GM12878 (cell line): ENCODE results near the gene OR11H7. TPM values are rescaled to one million over a fixed set of nuclear protein-coding genes. Genes with fewer than 3 reads are reported as not detected.

Experiments used
- ATAC-seq: fragments of 200-7000 bp; cut with Tn5 transposase; 3 replicates; pipeline ENCODE4 v1.9.1; 2020; ENCODE audit warnings: mild to moderate bottlenecking, moderate library complexity
- Bru-seq: library from RNA; stranded (reverse); fragments of 400-500 nt; gene quantifications from one replicate; lab custom pipeline; 2021; lab: Mats Ljungman, UMichigan
- BruChase-seq, 2 experiments: library from RNA; stranded (reverse); fragments of 400-500 nt; gene quantifications; one replicate each; lab custom pipeline; 2021; lab: Mats Ljungman, UMichigan
- BruUV-seq: library from RNA; stranded (reverse); fragments of 400-500 nt; replicated peaks from 2 replicates; lab custom pipeline; 2021; lab: Mats Ljungman, UMichigan
- CTCF ChIA-PET: fragments of 300-600 bp; sonication (Branson Sonifier 250); formaldehyde crosslinking; extraction: SDS; loops from one replicate; lab custom pipeline; 2021; ENCODE audit warnings: inconsistent platforms; lab: Yijun Ruan, JAX
- POLR2A ChIA-PET: fragments of 350-600 bp; formaldehyde crosslinking; extraction: SDS; loops from one replicate; lab custom pipeline; 2021; ENCODE audit warnings: inconsistent platforms; lab: Charles Lee
- RAD21 ChIA-PET: fragments of 300-600 bp; sonication (Branson Sonifier 250); formaldehyde crosslinking; loops from one replicate; lab custom pipeline; 2023; ENCODE audit warnings: antibody characterized with exemption; ENCODE audit not compliant: unreplicated experiment; lab: Charles Lee
- SMC1A ChIA-PET: fragments of 300-600 bp; sonication (Branson Sonifier 250); formaldehyde crosslinking; loops from one replicate; lab custom pipeline; 2023; ENCODE audit not compliant: unreplicated experiment, uncharacterized antibody; lab: Charles Lee
- DNase-seq: peaks from one replicate; pipeline ENCODE4 v3.0.0-alpha.2; 2011; ENCODE audit warnings: low read depth, low spot score
- FAIRE-seq: peaks from 3 replicates; lab custom pipeline; 2011; peaks lifted over from hg19 to GRCh38; lab: Jason Lieb, UNC
- H2AFZ ChIP-seq: 2 replicates; pipeline ENCODE4 v1.6.0; 2011; ENCODE audit warnings: low read depth, low read length, control low read depth; ENCODE audit not compliant: control insufficient read depth
- H3K27ac ChIP-seq: 2 replicates; pipeline ENCODE4 v1.5.1; 2011; ENCODE audit warnings: control low read depth; ENCODE audit not compliant: control insufficient read depth, insufficient read depth
- H3K27me3 ChIP-seq, 2 experiments: replicated peaks in 1 of 2; 2 replicates each; pipeline versions ENCODE4 v1.6.0 to v1.6.1; 2011; ENCODE audit warnings: low read length in 1 of 2; ENCODE audit not compliant: control insufficient read depth in 2 of 2, insufficient read depth in 2 of 2
- H3K36me3 ChIP-seq, 2 experiments: 2 replicates each; pipeline ENCODE4 v1.5.1; 2011; ENCODE audit warnings: low read length in 1 of 2; ENCODE audit not compliant: control insufficient read depth in 2 of 2, insufficient read depth in 2 of 2
- H3K4me1 ChIP-seq: 2 replicates; pipeline ENCODE4 v1.6.1; 2011; ENCODE audit warnings: mild to moderate bottlenecking, low read length, moderate library complexity, mixed read lengths; ENCODE audit not compliant: control insufficient read depth, insufficient read depth
- H3K4me2 ChIP-seq: 2 replicates; pipeline ENCODE4 v1.6.0; 2011; ENCODE audit warnings: control low read depth; ENCODE audit not compliant: control insufficient read depth, insufficient read depth
- H3K4me3 ChIP-seq: fragments of 200-600 bp; sonication (generic); 2 replicates; pipeline ENCODE4 v1.5.1; 2016
- H3K79me2 ChIP-seq: 2 replicates; pipeline ENCODE4 v1.6.0; 2011; ENCODE audit warnings: low read length; ENCODE audit not compliant: control insufficient read depth, insufficient read depth
- H3K9ac ChIP-seq: 2 replicates; pipeline ENCODE4 v1.8.0; 2011; ENCODE audit warnings: low read length, control low read depth, mixed read lengths; ENCODE audit not compliant: control insufficient read depth, insufficient read depth
- H3K9me3 ChIP-seq: replicated peaks from 3 replicates; pipeline ENCODE4 v1.5.1; 2011; ENCODE audit warnings: mild to moderate bottlenecking, low read length; ENCODE audit not compliant: control insufficient read depth, insufficient read depth
- H4K20me1 ChIP-seq: 2 replicates; pipeline ENCODE4 v1.6.0; 2011; ENCODE audit not compliant: control insufficient read depth, insufficient read depth
- ATF2 ChIP-seq: IDR thresholded peaks from 2 replicates; pipeline ENCODE4 v1.6.1; 2012; ENCODE audit warnings: low read length, inconsistent platforms
- ATF7 ChIP-seq: fragments of 450-650 bp; IDR thresholded peaks from 2 replicates; pipeline ENCODE4 v1.6.1; 2016; ENCODE audit warnings: low read depth, mild to moderate bottlenecking
- CREM ChIP-seq: IDR thresholded peaks from 2 replicates; pipeline ENCODE4 v1.6.1; 2014; ENCODE audit warnings: antibody characterized with exemption, low read depth
- GATAD2B ChIP-seq: fragments of 450-650 bp; conservative IDR thresholded peaks from 2 replicates; pipeline ENCODE4 v1.6.1; 2017; ENCODE audit warnings: low read depth, mild to moderate bottlenecking, moderate library complexity
- HSF1 ChIP-seq: fragments of 150-350 bp; IDR thresholded peaks from 2 replicates; pipeline ENCODE4 v1.6.1; 2014; ENCODE audit warnings: mild to moderate bottlenecking, low read depth, low read length
- MXI1 ChIP-seq: fragments of 150-350 bp; IDR thresholded peaks from 2 replicates; pipeline ENCODE4 v1.6.1; 2011; ENCODE audit warnings: low read depth, mild to moderate bottlenecking, inconsistent platforms, low read length, improper control_type of control experiment
- NFIC ChIP-seq: IDR thresholded peaks from 2 replicates; pipeline ENCODE4 v1.6.1; 2012; ENCODE audit warnings: low read depth, mild to moderate bottlenecking, inconsistent platforms, low read length, moderate library complexity
- NR2C2 ChIP-seq: IDR thresholded peaks from 2 replicates; pipeline ENCODE4 v1.6.1; 2011; ENCODE audit warnings: borderline replicate concordance, low read depth; ENCODE audit not compliant: control insufficient read depth, insufficient read length
- RAD51 ChIP-seq: fragments of 450-650 bp; IDR thresholded peaks from 2 replicates; pipeline ENCODE4 v1.6.1; 2016; ENCODE audit warnings: moderate library complexity, mild to moderate bottlenecking, inconsistent platforms
- SREBF2 ChIP-seq: IDR thresholded peaks from 2 replicates; pipeline ENCODE4 v1.6.1; 2012; ENCODE audit warnings: mild to moderate bottlenecking, low read length
- SUPT20H ChIP-seq: IDR thresholded peaks from 2 replicates; pipeline ENCODE4 v1.6.1; 2011; ENCODE audit warnings: low read depth, mild to moderate bottlenecking, low read length, moderate library complexity, borderline replicate concordance; ENCODE audit not compliant: control insufficient read depth
- SUZ12 ChIP-seq: fragments of 200-600 bp; sonication (generic); IDR thresholded peaks from one replicate; pipeline ENCODE4 v1.6.1; 2018; ENCODE audit warnings: antibody characterized with exemption, mild to moderate bottlenecking; ENCODE audit not compliant: unreplicated experiment
- TCF12 ChIP-seq: IDR thresholded peaks from 2 replicates; pipeline ENCODE4 v1.6.1; 2011; ENCODE audit warnings: low read depth, mild to moderate bottlenecking, low read length
- ZBED1 ChIP-seq: IDR thresholded peaks from 2 replicates; pipeline ENCODE4 v1.6.1; 2016; ENCODE audit warnings: borderline replicate concordance
- ZNF217 ChIP-seq: fragments of 450-650 bp; IDR thresholded peaks from 2 replicates; pipeline ENCODE4 v1.6.1; 2017; ENCODE audit warnings: antibody characterized with exemption, mild to moderate bottlenecking
- WGBS: methylation state at CpG from one replicate; pipeline ENCODE4 v1.1.6; 2016; ENCODE audit warnings: low lambda C conversion rate; ENCODE audit not compliant: insufficient replicate concordance, insufficient coverage; ENCODE audit errors: missing lambda C conversion rate; 5-methylcytosine and 5-hydroxymethylcytosine counted together
- in situ Hi-C: fragments of 300-500 bp; cut with MboI; formaldehyde crosslinking; loops from 9 replicates; pipeline ENCODE4 v1.14.3; 2018; ENCODE audit warnings: mixed read lengths
- intact Hi-C: fragments of 100-400 bp; cut with micrococcal nuclease; formaldehyde crosslinking; loops from one replicate; pipeline ENCODE4 v1.14.2; 2022; ENCODE audit not compliant: unreplicated experiment
- long read RNA-seq, 2 experiments: library from polyadenylated mRNA; unstranded; transcript quantifications; one replicate each; pipeline ENCODE4 v2.0.0, GENCODE V29; 2019 to 2020
- polyA minus RNA-seq, 3 experiments: library from RNA; depleted of rRNA, polyadenylated mRNA; stranded (reverse); fragments of >200 nt; gene quantifications; 2 replicates each; pipeline ENCODE4 v1.2.3, GENCODE V29; 2011
- polyA plus RNA-seq, 11 experiments: library from polyadenylated mRNA; depleted of rRNA in 4 of 11; unstranded in 6 of 11; stranded (reverse) in 5 of 11; fragments of >200 nt; fragmentation: Nextera tagmentation in 4 of 11; fragmentation: Illumina TruSeq in 1 of 11; extraction: Ambion mirVana in 4 of 11; extraction: Trizol in 1 of 11; gene quantifications; 1 replicate in 1 of 11; 2 replicates in 10 of 11; pipeline versions ENCODE4 v1.2.1 to v1.2.3, GENCODE V29; 2011 to 2016; ENCODE audit warnings: inconsistent platforms in 2 of 11, missing spikeins in 2 of 11, low read depth in 1 of 11
- total RNA-seq, 4 experiments: library from RNA; depleted of rRNA in 3 of 4; stranded (reverse); fragments of >200 nt in 3 of 4; fragmentation: Illumina TruSeq in 1 of 4; extraction: Trizol in 1 of 4; gene quantifications; 2 replicates each; pipeline versions ENCODE4 v1.2.1 to v1.2.3, GENCODE V29; 2013 to 2021

Gene OR11H7
- total RNA-seq (2013; cell fraction: nucleolus; rRNA removed), result not detected in 2 replicates
- total RNA-seq (2014; rRNA removed) (not detected in 2 replicates), total RNA-seq (2014; rRNA removed; fragmentation: Illumina TruSeq; extraction: Trizol) (not detected in 2 replicates), total RNA-seq (2021) (not detected in 2 replicates), polyA plus RNA-seq (2011; rRNA removed) (not detected in 2 replicates), polyA plus RNA-seq (2014; fragmentation: Illumina TruSeq; extraction: Trizol) (not detected in 2 replicates), polyA plus RNA-seq (2014; fragmentation: Nextera tagmentation; extraction: Ambion mirVana) (under 1 TPM in 1 of 2 experiments, not detected in 1; 0.10 TPM), polyA plus RNA-seq (2014; rRNA removed) (not detected in 2 replicates), polyA plus RNA-seq (2016; fragmentation: Nextera tagmentation; extraction: Ambion mirVana) (not detected), polyA minus RNA-seq (2011; rRNA and poly(A)+ RNA removed) (not detected in 2 replicates), Bru-seq, nascent RNA (not detected), BruChase-seq, experiment 1, labeled RNA remaining after a 6-hour chase (not detected), BruChase-seq, experiment 2, labeled RNA remaining after a 2-hour chase (not detected)
- polyA plus RNA-seq (2011; ENCODE audit: low read depth), result not detected
- polyA plus RNA-seq (2011; cell fraction: cytosol; rRNA removed), result not detected in 2 replicates
- polyA plus RNA-seq (2011; cell fraction: nucleus; rRNA removed), result not detected in 2 replicates
- polyA plus RNA-seq (2012), result not detected in 2 replicates
- polyA minus RNA-seq (2011; cell fraction: cytosol; rRNA and poly(A)+ RNA removed), result not detected in 2 replicates
- polyA minus RNA-seq (2011; cell fraction: nucleus; rRNA and poly(A)+ RNA removed), result not detected in 2 replicates
- long read RNA-seq, experiment 1, result 0 reads
- long read RNA-seq, experiment 2, result 0 reads

- WGBS, result 46% methylated on average over 1 of the region's 1 CpG
- POLR2A ChIA-PET, result no interaction called here
- no TSS peak for BruUV-seq
Observed at GRCh38 chr14:20228681-20229080, at the start of gene OR11H7. Gene OR11H7 (plus strand): TSS chr14:20228981.

More at GRCh38 chr14:20228681-20229080, at the start of gene OR11H7:
- ChIA-PET RAD21 (interaction anchor here (0.6 kb wide), 1 partner anchor 20 kb away, joined by 4 read pairs; no protein-coding TSS in a partner anchor), CTCF (interaction anchor here (1.1 kb wide), 1 partner anchor 67 kb away, joined by 3 read pairs; no protein-coding TSS in a partner anchor), SMC1A (interaction anchor here (1.4 kb wide), 1 partner anchor 20 kb away, joined by 4 read pairs; no protein-coding TSS in a partner anchor)
- no peaks in the 10 kb centered on the region for H3K79me2 ChIP-seq
- no peaks in the 10 kb centered on the region for H4K20me1 ChIP-seq
- ATAC-seq (no peak), FAIRE-seq (no peak), DNase-seq (no peak)
- no peaks in the 10 kb centered on the region for H3K27me3 ChIP-seq
- no peak within 1 kb of the TSS for H3K27ac ChIP-seq
- TF ChIP-seq NFIC (no peak), ATF7 (no peak), RAD51 (no peak), GATAD2B (no peak), ATF2 (no peak), ZBED1 (no peak), ZNF217 (no peak), SUZ12 (no peak), SREBF2 (no peak), HSF1 (no peak), NR2C2 (no peak), SUPT20H (no peak), MXI1 (no peak), CREM (no peak), TCF12 (no peak)
- H3K9ac ChIP-seq, result no peak within 1 kb of the TSS
- no peak within 1 kb of the TSS for H3K4me2 ChIP-seq
- H3K4me1 ChIP-seq, result no peaks in the 10 kb centered on the region
- in situ Hi-C loops, result loop anchor here (5.0 kb wide), 1 partner anchor 41 kb away; no protein-coding TSS in a partner anchor
- no peak within 1 kb of the TSS for H3K4me3 ChIP-seq
- H3K36me3 ChIP-seq, result no peaks in the 10 kb centered on the region
- intact Hi-C loops, result no loop called here
- no peaks in the 10 kb centered on the region for H3K9me3 ChIP-seq
- no peak within 1 kb of the TSS for H2AFZ ChIP-seq
